HCT116 (cell line): ENCODE data around the gene HSPA12B. TPM values are rescaled to one million over a fixed set of nuclear protein-coding genes. Genes with fewer than 3 reads are reported as not detected.
A peak's percentile ranks its signal among the peaks of the same experiment; 100 is the strongest.

Source experiments
- ATAC-seq: fragments of 200-7000 bp; cut with Tn5 transposase; 2 replicates; pipeline ENCODE4 v1.9.1; 2020; ENCODE audit warnings: mild to moderate bottlenecking, moderate library complexity
- BruUV-seq: library from RNA; stranded (reverse); fragments of 400-500 nt; replicated peaks from 2 replicates; lab custom pipeline; 2021; lab: Mats Ljungman, UMichigan
- CTCF ChIA-PET: fragments of 300-600 bp; sonication (Branson Sonifier 250); formaldehyde crosslinking; loops from one replicate; lab custom pipeline; 2021; ENCODE audit warnings: antibody characterized with exemption; lab: Charles Lee
- POLR2A ChIA-PET: fragments of 300-600, 350-600 bp; sonication (Branson Sonifier 250); formaldehyde crosslinking; loops from one replicate; lab custom pipeline; 2021; ENCODE audit warnings: antibody characterized with exemption; lab: Charles Lee
- RAD21 ChIA-PET, 2 experiments: fragments of 300-600 bp; sonication (Branson Sonifier 250); formaldehyde crosslinking; loops; one replicate each; lab custom pipeline; 2023; ENCODE audit warnings: low total read pairs in 2 of 2; ENCODE audit not compliant: uncharacterized antibody in 2 of 2, unreplicated experiment in 2 of 2, low non-redundant PET in 1 of 2; lab: Charles Lee
- DNase-seq: peaks from one replicate; pipeline ENCODE4 v3.0.0-alpha.2; 2010; ENCODE audit warnings: low read depth, low spot score
- H2AFZ ChIP-seq: fragments of 200-600 bp; shearing (Covaris generic), sonication (generic); 2 replicates; pipeline ENCODE4 v1.6.1; 2017; ENCODE audit warnings: low read depth, mixed run types, mixed read lengths, antibody characterized with exemption, low read length; ENCODE audit not compliant: poor library complexity, severe bottlenecking
- H3K27ac ChIP-seq: 2 replicates; pipeline ENCODE4 v1.5.1; 2012; ENCODE audit warnings: low read depth, low read length
- H3K27me3 ChIP-seq: fragments of 200-600 bp; sonication (generic); 2 replicates; pipeline ENCODE4 v1.6.1; 2016; ENCODE audit warnings: mixed run types, low read length, mixed read lengths; ENCODE audit not compliant: insufficient read depth
- H3K36me3 ChIP-seq, 2 experiments: fragments of 200-500 bp in 1 of 2; fragments of 200-600 bp in 1 of 2; sonication (Bioruptor generic) in 1 of 2; sonication (generic) in 1 of 2; 2 replicates each; pipeline versions ENCODE4 v1.5.1 to v1.6.1; 2014 to 2016; ENCODE audit warnings: low read length in 2 of 2, inconsistent platforms in 1 of 2, mixed read lengths in 1 of 2, mixed run types in 1 of 2; ENCODE audit not compliant: insufficient read depth in 2 of 2, control insufficient read depth in 1 of 2
- H3K4me1 ChIP-seq, 2 experiments: fragments of 200-600 bp in 1 of 2; sonication (generic) in 1 of 2; 2 replicates each; pipeline versions ENCODE4 v1.5.1 to v1.6.1; 2012 to 2017; ENCODE audit warnings: low read length in 2 of 2, inconsistent platforms in 1 of 2, mild to moderate bottlenecking in 1 of 2, mixed read lengths in 1 of 2, mixed run types in 1 of 2, moderate library complexity in 1 of 2; ENCODE audit not compliant: insufficient read depth in 2 of 2, control insufficient read depth in 1 of 2
- H3K4me2 ChIP-seq: fragments of 200-600 bp; sonication (generic); 2 replicates; pipeline ENCODE4 v1.6.1; 2017; ENCODE audit warnings: mixed run types, low read length, mixed read lengths
- H3K4me3 ChIP-seq, 2 experiments: fragments of 200-600 bp in 1 of 2; sonication (generic) in 1 of 2; replicated peaks in 1 of 2; 2 replicates each; pipeline ENCODE4 v1.5.1; 2011 to 2016; ENCODE audit warnings: low read length in 2 of 2, control low read depth in 1 of 2, low read depth in 1 of 2, mild to moderate bottlenecking in 1 of 2, mixed read lengths in 1 of 2, mixed run types in 1 of 2
- H3K79me2 ChIP-seq: fragments of 200-600 bp; sonication (generic); 2 replicates; pipeline ENCODE4 v1.6.1; 2017; ENCODE audit warnings: mild to moderate bottlenecking, mixed run types, low read length, moderate library complexity, mixed read lengths; ENCODE audit not compliant: insufficient read depth
- H3K9ac ChIP-seq: fragments of 200-600 bp; sonication (generic); 2 replicates; pipeline ENCODE4 v1.6.1; 2016; ENCODE audit warnings: low read length, mixed read lengths
- H3K9me2 ChIP-seq: fragments of 200-600 bp; sonication (generic), shearing (Covaris generic); 2 replicates; pipeline ENCODE4 v1.6.1; 2017; ENCODE audit warnings: mixed run types, mild to moderate bottlenecking, moderate library complexity; ENCODE audit not compliant: insufficient read depth
- H3K9me3 ChIP-seq, 2 experiments: fragments of 200-500 bp in 1 of 2; fragments of 200-600 bp in 1 of 2; sonication (Bioruptor generic) in 1 of 2; sonication (generic) in 1 of 2; 2 replicates each; pipeline ENCODE4 v1.6.1; 2014 to 2017; ENCODE audit warnings: low read length in 2 of 2, mixed read lengths in 2 of 2, inconsistent platforms in 1 of 2, low read depth in 1 of 2, mild to moderate bottlenecking in 1 of 2, mixed run types in 1 of 2, moderate library complexity in 1 of 2; ENCODE audit not compliant: control insufficient read depth in 1 of 2, insufficient read depth in 1 of 2
- H4K20me1 ChIP-seq: fragments of 200-600 bp; sonication (generic), shearing (Covaris generic); 2 replicates; pipeline ENCODE4 v1.6.1; 2017; ENCODE audit warnings: mixed run types, mild to moderate bottlenecking, moderate library complexity; ENCODE audit not compliant: insufficient read depth
- CBX3 ChIP-seq: IDR thresholded peaks from 2 replicates; pipeline ENCODE4 v1.6.1; 2012; ENCODE audit warnings: low read depth
- EGR1 ChIP-seq: IDR thresholded peaks from 2 replicates; pipeline ENCODE4 v1.6.1; 2012; ENCODE audit warnings: low read depth
- JUND ChIP-seq: IDR thresholded peaks from 2 replicates; pipeline ENCODE4 v1.6.1; 2012
- RAD21 ChIP-seq: IDR thresholded peaks from 2 replicates; pipeline ENCODE4 v1.6.1; 2012; ENCODE audit warnings: low read depth, mild to moderate bottlenecking
- SIN3A ChIP-seq: IDR thresholded peaks from 2 replicates; pipeline ENCODE4 v1.6.1; 2012; ENCODE audit warnings: low read depth
- intact Hi-C: fragments of 100-400 bp; cut with micrococcal nuclease; formaldehyde crosslinking; loops from 2 replicates; pipeline ENCODE4 v1.10.0; 2022
- total RNA-seq: library from RNA; stranded (reverse); gene quantifications from one replicate; pipeline ENCODE4 v1.2.1, GENCODE V29; 2021; ENCODE audit not compliant: unreplicated experiment
- TF ChIP-seq, protein P1 (sequence below): IDR thresholded peaks from 2 replicates; pipeline ENCODE4 v1.6.1; 2011; ENCODE audit warnings: mild to moderate bottlenecking, low read length, moderate library complexity; ENCODE audit not compliant: insufficient replicate concordance; ENCODE audit errors: extremely low read depth
- TF ChIP-seq, protein P2 (sequence below): IDR thresholded peaks from 2 replicates; pipeline ENCODE4 v1.6.1; 2012

HSPA12B gene
- total RNA-seq, 1 experiment from 2014 or later = not detected

DNA sequence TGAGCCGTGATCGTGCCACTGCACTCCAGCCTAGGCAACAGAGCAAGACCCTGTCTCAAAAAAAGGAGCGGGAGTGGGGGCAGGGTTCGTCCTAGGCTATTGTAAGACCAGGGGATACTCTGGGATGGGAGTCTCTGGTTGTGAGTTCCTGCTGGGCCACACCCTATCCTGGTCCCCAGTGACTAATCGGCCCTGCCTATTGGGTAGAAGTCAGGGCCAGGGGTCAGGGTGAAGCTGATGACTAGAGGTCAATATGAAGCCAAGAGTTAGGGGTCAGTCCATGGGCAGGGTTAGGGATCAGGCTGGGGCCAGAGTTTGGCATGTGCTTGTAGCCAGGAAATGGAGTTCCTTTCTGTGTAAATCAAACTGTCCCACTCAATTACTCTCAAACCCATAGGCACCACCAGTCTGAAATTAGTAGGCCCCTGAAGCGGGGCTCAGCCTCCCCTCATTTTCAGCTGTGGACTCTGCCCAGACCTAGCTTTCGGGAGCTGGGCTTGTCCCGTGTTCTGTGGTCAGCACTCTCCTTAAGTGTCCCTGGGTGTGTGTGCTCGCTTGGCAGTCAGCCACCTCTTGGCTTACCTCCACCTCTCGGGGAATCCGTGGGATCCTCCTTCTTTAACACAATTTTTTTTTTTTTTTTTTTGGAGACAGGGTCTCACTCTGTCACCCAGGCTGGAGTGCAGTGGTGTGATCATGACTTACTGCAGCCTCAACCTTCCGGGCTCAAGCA is 1.8 kb downstream of the HSPA12B start:
- H3K79me2 ChIP-seq = no peaks in the 10 kb centered on the region
- TF ChIP-seq, protein P1, sequence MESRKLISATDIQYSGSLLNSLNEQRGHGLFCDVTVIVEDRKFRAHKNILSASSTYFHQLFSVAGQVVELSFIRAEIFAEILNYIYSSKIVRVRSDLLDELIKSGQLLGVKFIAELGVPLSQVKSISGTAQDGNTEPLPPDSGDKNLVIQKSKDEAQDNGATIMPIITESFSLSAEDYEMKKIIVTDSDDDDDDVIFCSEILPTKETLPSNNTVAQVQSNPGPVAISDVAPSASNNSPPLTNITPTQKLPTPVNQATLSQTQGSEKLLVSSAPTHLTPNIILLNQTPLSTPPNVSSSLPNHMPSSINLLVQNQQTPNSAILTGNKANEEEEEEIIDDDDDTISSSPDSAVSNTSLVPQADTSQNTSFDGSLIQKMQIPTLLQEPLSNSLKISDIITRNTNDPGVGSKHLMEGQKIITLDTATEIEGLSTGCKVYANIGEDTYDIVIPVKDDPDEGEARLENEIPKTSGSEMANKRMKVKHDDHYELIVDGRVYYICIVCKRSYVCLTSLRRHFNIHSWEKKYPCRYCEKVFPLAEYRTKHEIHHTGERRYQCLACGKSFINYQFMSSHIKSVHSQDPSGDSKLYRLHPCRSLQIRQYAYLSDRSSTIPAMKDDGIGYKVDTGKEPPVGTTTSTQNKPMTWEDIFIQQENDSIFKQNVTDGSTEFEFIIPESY = no peak
- TF ChIP-seq RAD21 = no peak
- TF ChIP-seq EGR1 = no peak
- no peak for TF ChIP-seq SIN3A
- TF ChIP-seq JUND = no peak
- TF ChIP-seq, protein P2, sequence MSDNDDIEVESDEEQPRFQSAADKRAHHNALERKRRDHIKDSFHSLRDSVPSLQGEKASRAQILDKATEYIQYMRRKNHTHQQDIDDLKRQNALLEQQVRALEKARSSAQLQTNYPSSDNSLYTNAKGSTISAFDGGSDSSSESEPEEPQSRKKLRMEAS = no peak
- TF ChIP-seq CBX3 = no peak
- intact Hi-C loops = no loop called here
- no peaks in the 10 kb centered on the region for H4K20me1 ChIP-seq
- ATAC-seq (peak; percentile 43; the same call in 1 of the 2 replicates), DNase-seq (no peak)
- H3K36me3 ChIP-seq = no peaks in the 10 kb centered on the region
- H3K9me2 ChIP-seq = no peaks in the 10 kb centered on the region
- ChIA-PET RAD21 (no interaction called here), CTCF (no interaction called here), POLR2A (interaction anchor here (1.0 kb wide), 1 partner anchor 31 kb away, joined by 4 read pairs; no protein-coding TSS in a partner anchor)
- H3K4me3 ChIP-seq = no peak overlapping the region
- peak overlapping the region; percentile 35; the same call in 1 of the 2 replicates for H3K4me2 ChIP-seq
- peaks cover 3 to 11% of the 10 kb centered on the region in 2 experiments for H3K4me1 ChIP-seq
- H3K27ac ChIP-seq = no peak overlapping the region
- H3K27me3 ChIP-seq = no peaks in the 10 kb centered on the region
- H3K9ac ChIP-seq = no peak overlapping the region
- no peak overlapping the region for H2AFZ ChIP-seq
- H3K9me3 ChIP-seq = no peaks in the 10 kb centered on the region
- BruUV-seq = no TSS peak
